GM19468 (cell line): ENCODE measurements around the gene SCN8A.
"Not testable (repeated sequence)": the region's sequence is repeated elsewhere in the genome, so short reads cannot be mapped to it uniquely, and the experiment has no call there.

Experiments used
- ATAC-seq: cut with Tn5 transposase; IDR thresholded peaks from one replicate; pipeline ENCODE4 v1.9.1; 2021; ENCODE audit warnings: mild to moderate bottlenecking, moderate library complexity, moderate number of reproducible peaks; ENCODE audit not compliant: unreplicated experiment; ENCODE audit errors: extremely low read depth

Gene SCN8A

GRCh38 chr12:51621156-51621922 is 30.3 kb downstream of the SCN8A start:
- no peak for ATAC-seq

- ATAC-seq = no peak
Observed at GRCh38 chr12:51622564-51622963, 31.5 kb downstream of the SCN8A start.

- no peak for ATAC-seq
Observed at GRCh38 chr12:51625370-51625769, 34.3 kb downstream of the SCN8A start.

- ATAC-seq = no peak
Observed at GRCh38 chr12:51626115-51626514, 35.1 kb downstream of the SCN8A start.

GRCh38 chr12:51626629-51627028 is 35.6 kb downstream of the SCN8A start:
- no peak for ATAC-seq

- ATAC-seq = no peak
Observed at GRCh38 chr12:51630256-51630880, 39.3 kb downstream of the SCN8A start.

- no peak for ATAC-seq
Observed at GRCh38 chr12:51630986-51631385, 40.0 kb downstream of the SCN8A start.

GRCh38 chr12:51631591-51631990 is 40.6 kb downstream of the SCN8A start:
- ATAC-seq = no peak

- no peak for ATAC-seq
Observed at GRCh38 chr12:51632623-51633022, 41.6 kb downstream of the SCN8A start.

- no peak for ATAC-seq
Observed at GRCh38 chr12:51635346-51635745, 44.3 kb downstream of the SCN8A start.

- no peak for ATAC-seq
Observed at GRCh38 chr12:51636581-51636980, 45.5 kb downstream of the SCN8A start.

- no peak for ATAC-seq
Observed at GRCh38 chr12:51636986-51637385, 46.0 kb downstream of the SCN8A start.

- ATAC-seq = no peak
Observed at GRCh38 chr12:51639361-51639760, 48.3 kb downstream of the SCN8A start.

- ATAC-seq = no peak
Observed at GRCh38 chr12:51642286-51642685, 51.3 kb downstream of the SCN8A start.

GRCh38 chr12:51643951-51644350 is 52.9 kb downstream of the SCN8A start:
- no peak for ATAC-seq

GRCh38 chr12:51644691-51645090 is 53.7 kb downstream of the SCN8A start:
- not testable (repeated sequence) for ATAC-seq

GRCh38 chr12:51645961-51646360 is 54.9 kb downstream of the SCN8A start:
- no peak for ATAC-seq

- ATAC-seq = no peak
Observed at GRCh38 chr12:51647647-51648046, 56.6 kb downstream of the SCN8A start.

- ATAC-seq = no peak
Observed at GRCh38 chr12:51653431-51653830, 62.4 kb downstream of the SCN8A start.

GRCh38 chr12:51661199-51661598 is 70.2 kb downstream of the SCN8A start:
- no peak for ATAC-seq

- ATAC-seq = no peak
Observed at GRCh38 chr12:51661836-51662235, 70.8 kb downstream of the SCN8A start.

GRCh38 chr12:51662728-51663154 is 71.7 kb downstream of the SCN8A start:
- no peak for ATAC-seq
